ENCODE results near the gene PIWIL1.
A peak's percentile ranks its signal among the peaks of the same experiment; 100 is the strongest.

The PIWIL1 gene

GRCh38 chr12:130338794-130339601, 1.3 kb downstream of the PIWIL1 start:
- DNase-seq = peak; percentile 60

- no peak for DNase-seq
Measured at GRCh38 chr12:130339951-130340350, 2.3 kb downstream of the PIWIL1 start.

GRCh38 chr12:130342442-130342841, 4.8 kb downstream of the PIWIL1 start:
- DNase-seq = no peak

GRCh38 chr12:130342842-130343241, 5.2 kb downstream of the PIWIL1 start:
- no peak for DNase-seq

GRCh38 chr12:130344529-130344928, 6.8 kb downstream of the PIWIL1 start:
- no peak for DNase-seq

- no peak for DNase-seq
Measured at GRCh38 chr12:130345292-130345691, 7.6 kb downstream of the PIWIL1 start.

GRCh38 chr12:130347588-130347987, 9.9 kb downstream of the PIWIL1 start:
- DNase-seq = no peak

GRCh38 chr12:130350715-130351114, 13.0 kb downstream of the PIWIL1 start:
- no peak for DNase-seq

GRCh38 chr12:130351326-130351725, 13.6 kb downstream of the PIWIL1 start:
- DNase-seq = no peak

- no peak for DNase-seq
Measured at GRCh38 chr12:130353081-130353480, 15.4 kb downstream of the PIWIL1 start.

GRCh38 chr12:130354407-130354806, 16.7 kb downstream of the PIWIL1 start:
- DNase-seq = no peak

GRCh38 chr12:130356222-130356621, 18.5 kb downstream of the PIWIL1 start:
- DNase-seq = no peak

- no peak for DNase-seq
Measured at GRCh38 chr12:130357241-130357640, 19.6 kb downstream of the PIWIL1 start.

- DNase-seq = no peak
Measured at GRCh38 chr12:130357729-130358330, 20.1 kb downstream of the PIWIL1 start.

GRCh38 chr12:130362060-130362459, 24.4 kb downstream of the PIWIL1 start:
- no peak for DNase-seq

- no peak for DNase-seq
Measured at GRCh38 chr12:130364578-130364977, 26.9 kb downstream of the PIWIL1 start.

- DNase-seq = no peak
Measured at GRCh38 chr12:130366159-130366558, 28.5 kb downstream of the PIWIL1 start.

GRCh38 chr12:130367003-130367402, 29.3 kb downstream of the PIWIL1 start:
- DNase-seq = no peak

- DNase-seq = no peak
Measured at GRCh38 chr12:130367523-130367922, 29.8 kb downstream of the PIWIL1 start.

GRCh38 chr12:130369816-130370215, 32.1 kb downstream of the PIWIL1 start:
- DNase-seq = no peak

- no peak for DNase-seq
Measured at GRCh38 chr12:130371296-130371695, 33.6 kb downstream of the PIWIL1 start.

- DNase-seq = no peak
Measured at GRCh38 chr12:130372936-130373335, 35.2 kb downstream of the PIWIL1 start.

- DNase-seq = no peak
Measured at GRCh38 chr12:130374083-130374482, 36.4 kb downstream of the PIWIL1 start.

All from retina (tissue), 1 donor.